HepG2 (cell line): ENCODE data around the gene UCK2. TPM values are rescaled to one million over a fixed set of nuclear protein-coding genes. Genes with fewer than 3 reads are reported as not detected.

ENCODE experiments used
- AKAP8 ChIP-seq: sonication (generic); formaldehyde crosslinking; IDR thresholded peaks from 2 replicates; pipeline ENCODE4 v1.5.1; 2020; ENCODE audit warnings: mild to moderate bottlenecking, missing genetic modification reagents
- CEBPG ChIP-seq: IDR thresholded peaks from 2 replicates; pipeline ENCODE4 v1.6.1; 2016
- EHMT2 ChIP-seq: fragments of 200-600 bp; sonication (generic); IDR thresholded peaks from 2 replicates; pipeline ENCODE4 v1.7.0; 2017; ENCODE audit warnings: antibody characterized with exemption, low read depth, low read length, borderline replicate concordance
- GPN1 ChIP-seq: sonication (generic); formaldehyde crosslinking; IDR thresholded peaks from 2 replicates; pipeline ENCODE4 v1.5.1; 2020; ENCODE audit warnings: missing genetic modification reagents, borderline replicate concordance
- KLF15 ChIP-seq: sonication (generic); formaldehyde crosslinking; IDR thresholded peaks from 2 replicates; pipeline ENCODE4 v1.8.1; 2023; ENCODE audit warnings: borderline replicate concordance, mild to moderate bottlenecking, inconsistent platforms, missing genetic modification reagents, mixed read lengths
- MBD4 ChIP-seq: IDR thresholded peaks from 2 replicates; pipeline ENCODE4 v1.6.1; 2012; ENCODE audit warnings: low read length, inconsistent platforms, borderline replicate concordance
- MIER2 ChIP-seq: IDR thresholded peaks from 2 replicates; pipeline ENCODE4 v1.6.1; 2016; ENCODE audit warnings: missing biosample characterization, missing genetic modification reagents
- MYNN ChIP-seq: sonication (generic); formaldehyde crosslinking; IDR thresholded peaks from 2 replicates; pipeline ENCODE4 v1.4.0; 2020; ENCODE audit warnings: mild to moderate bottlenecking, low read depth, missing genetic modification reagents
- NFE2 ChIP-seq: sonication (generic); formaldehyde crosslinking; IDR thresholded peaks from 2 replicates; pipeline ENCODE4 v1.4.0; 2020; ENCODE audit warnings: missing genetic modification reagents
- NKX3-1 ChIP-seq: sonication (generic); formaldehyde crosslinking; IDR thresholded peaks from 2 replicates; pipeline ENCODE4 v1.5.0; 2020; ENCODE audit warnings: missing genetic modification reagents
- PAWR ChIP-seq: sonication (generic); formaldehyde crosslinking; IDR thresholded peaks from 2 replicates; pipeline ENCODE4 v1.4.0; 2020; ENCODE audit warnings: missing genetic modification reagents, mild to moderate bottlenecking, borderline replicate concordance
- PLRG1 ChIP-seq: fragments of 450-650 bp; conservative IDR thresholded peaks from 2 replicates; pipeline ENCODE4 v1.6.1; 2016
- POGZ ChIP-seq: sonication (generic); formaldehyde crosslinking; IDR thresholded peaks from 2 replicates; pipeline ENCODE4 v1.4.0; 2020; ENCODE audit warnings: mild to moderate bottlenecking, missing genetic modification reagents
- RARG ChIP-seq: sonication (generic); formaldehyde crosslinking; IDR thresholded peaks from 2 replicates; pipeline ENCODE4 v1.4.0; 2020; ENCODE audit warnings: low read depth, mild to moderate bottlenecking, missing genetic modification reagents
- TBX2 ChIP-seq: sonication (generic); formaldehyde crosslinking; IDR thresholded peaks from 2 replicates; pipeline ENCODE4 v1.5.0; 2020; ENCODE audit warnings: missing genetic modification reagents, mild to moderate bottlenecking, borderline replicate concordance
- TOPORS ChIP-seq: sonication (generic); formaldehyde crosslinking; IDR thresholded peaks from 2 replicates; pipeline ENCODE4 v1.8.0; 2023; ENCODE audit warnings: mild to moderate bottlenecking, missing genetic modification reagents
- ZFP37 ChIP-seq: sonication (generic); formaldehyde crosslinking; IDR thresholded peaks from 2 replicates; pipeline ENCODE4 v1.4.0; 2020; ENCODE audit warnings: missing genetic modification reagents, borderline replicate concordance
- ZNF101 ChIP-seq: sonication (generic); formaldehyde crosslinking; IDR thresholded peaks from 2 replicates; pipeline ENCODE4 v1.4.0; 2020; ENCODE audit warnings: mild to moderate bottlenecking, low read depth, missing genetic modification reagents, borderline replicate concordance
- ZNF225 ChIP-seq: sonication (generic); formaldehyde crosslinking; IDR thresholded peaks from 2 replicates; pipeline ENCODE4 v1.4.0; 2020; ENCODE audit warnings: mild to moderate bottlenecking, missing genetic modification reagents
- ZNF317 ChIP-seq: sonication (generic); formaldehyde crosslinking; IDR thresholded peaks from 2 replicates; pipeline ENCODE4 v1.5.0; 2020; ENCODE audit warnings: mild to moderate bottlenecking, missing genetic modification reagents
- ZNF564 ChIP-seq: sonication (generic); formaldehyde crosslinking; IDR thresholded peaks from 2 replicates; pipeline ENCODE4 v1.8.1; 2023; ENCODE audit warnings: mild to moderate bottlenecking, missing genetic modification reagents
- ZNF773 ChIP-seq: sonication (generic); formaldehyde crosslinking; IDR thresholded peaks from 2 replicates; pipeline ENCODE4 v1.4.0; 2020; ENCODE audit warnings: missing genetic modification reagents, borderline replicate concordance
- ZNF781 ChIP-seq: sonication (generic); formaldehyde crosslinking; IDR thresholded peaks from 2 replicates; pipeline ENCODE4 v1.5.1; 2020; ENCODE audit warnings: borderline replicate concordance, mild to moderate bottlenecking, missing genetic modification reagents; ENCODE audit errors: not compliant biosample characterization
- ZNF816 ChIP-seq: sonication (generic); formaldehyde crosslinking; IDR thresholded peaks from 2 replicates; pipeline ENCODE4 v1.8.0; 2022; ENCODE audit warnings: missing genetic modification reagents, mild to moderate bottlenecking, borderline replicate concordance
- ZNF879 ChIP-seq: sonication (generic); formaldehyde crosslinking; IDR thresholded peaks from 2 replicates; pipeline ENCODE4 v1.8.1; 2023; ENCODE audit warnings: missing genetic modification reagents
- ZSCAN31 ChIP-seq: sonication (generic); formaldehyde crosslinking; IDR thresholded peaks from 2 replicates; pipeline ENCODE4 v1.5.0; 2020; ENCODE audit warnings: low read depth, mild to moderate bottlenecking, missing genetic modification reagents
- polyA plus RNA-seq, 8 experiments: library from polyadenylated mRNA; depleted of rRNA in 3 of 8; stranded (reverse) in 7 of 8; unstranded in 1 of 8; fragments of >200 nt; fragmentation: Illumina TruSeq in 4 of 8; extraction: Trizol in 4 of 8; gene quantifications; 2 replicates each; pipeline versions ENCODE4 v1.2.1 to v1.2.3, GENCODE V29; 2011 to 2016; ENCODE audit warnings: low read depth in 4 of 8, missing spikeins in 1 of 8, mixed read lengths in 1 of 8; ENCODE audit not compliant: insufficient read depth in 1 of 8
- total RNA-seq, 5 experiments: library from RNA; depleted of rRNA; stranded (reverse); fragments of >200 nt; fragmentation: Illumina TruSeq; extraction: Trizol; gene quantifications; 2 replicates each; pipeline ENCODE4 v1.2.3, GENCODE V29; 2016; ENCODE audit warnings: low read depth in 1 of 5
- TF ChIP-seq, protein P1 (sequence below): sonication (generic); formaldehyde crosslinking; IDR thresholded peaks from 2 replicates; pipeline ENCODE4 v1.5.1; 2020; ENCODE audit warnings: missing genetic modification reagents, mild to moderate bottlenecking, borderline replicate concordance
- TF ChIP-seq, protein P2 (sequence below): sonication (generic); formaldehyde crosslinking; IDR thresholded peaks from 2 replicates; pipeline ENCODE4 v1.5.0; 2020; ENCODE audit warnings: mild to moderate bottlenecking, missing genetic modification reagents
- TF ChIP-seq, protein P3 (sequence below): sonication (generic); formaldehyde crosslinking; IDR thresholded peaks from 2 replicates; pipeline ENCODE4 v1.4.0; 2020; ENCODE audit warnings: missing genetic modification reagents

Gene UCK2
- total and polyA plus RNA-seq, 2 of the 13 experiments (the other 11 are each of a cell fraction or from before 2014, with no cell fraction given), result 64.3 to 78.0 TPM

DNA sequence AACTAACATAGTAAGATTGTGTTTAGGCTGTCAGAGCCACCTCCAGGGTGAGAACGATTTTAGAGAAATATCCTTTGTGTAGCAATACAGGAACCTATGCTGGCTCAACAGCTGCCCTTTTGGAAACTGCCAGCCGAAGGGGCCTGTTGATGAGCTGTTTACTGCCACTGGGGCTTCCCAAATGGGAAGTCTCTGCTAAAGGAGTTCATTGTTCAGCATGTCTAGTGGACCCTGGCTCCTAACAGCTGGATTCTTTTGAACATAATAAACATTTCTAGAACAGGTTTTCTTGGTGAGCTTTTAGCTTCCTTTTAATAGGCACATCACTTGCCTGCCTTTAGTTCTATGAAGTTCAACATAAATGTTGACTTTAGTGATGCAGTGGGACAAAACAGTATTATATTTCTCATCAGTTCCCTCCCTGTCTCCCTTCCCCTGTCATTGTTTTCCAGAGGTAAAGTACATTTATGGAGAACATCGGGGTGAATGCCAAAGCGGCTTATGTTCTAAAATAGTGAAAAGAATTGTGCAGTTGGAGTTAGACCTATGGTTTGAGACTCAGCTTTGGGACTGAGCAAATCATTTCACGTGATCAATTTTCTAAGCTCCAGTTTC is 57.4 kb downstream of the UCK2 start (continued):
- TF ChIP-seq ZNF564 (CRISPR knock-in tag), result no peak
- TF ChIP-seq MBD4, result no peak
- TF ChIP-seq, protein P1, sequence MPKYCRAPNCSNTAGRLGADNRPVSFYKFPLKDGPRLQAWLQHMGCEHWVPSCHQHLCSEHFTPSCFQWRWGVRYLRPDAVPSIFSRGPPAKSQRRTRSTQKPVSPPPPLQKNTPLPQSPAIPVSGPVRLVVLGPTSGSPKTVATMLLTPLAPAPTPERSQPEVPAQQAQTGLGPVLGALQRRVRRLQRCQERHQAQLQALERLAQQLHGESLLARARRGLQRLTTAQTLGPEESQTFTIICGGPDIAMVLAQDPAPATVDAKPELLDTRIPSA (CRISPR knock-in tag), result no peak
- peak; percentile 66; the same call in 1 of the 2 replicates for TF ChIP-seq TBX2 (CRISPR knock-in tag)
- TF ChIP-seq ZNF317 (CRISPR knock-in tag), result no peak
- TF ChIP-seq ZNF816 (CRISPR knock-in tag), result no peak
- TF ChIP-seq CEBPG (CRISPR knock-in tag), result peak; percentile 59; the same call in 1 of the 2 replicates
- TF ChIP-seq NFE2, result no peak
- no peak for TF ChIP-seq ZFP37 (CRISPR knock-in tag)
- no peak for TF ChIP-seq PLRG1
- TF ChIP-seq NKX3-1 (CRISPR knock-in tag), result 0 out of 2 replicates have a peak, but pooled peaks have one; percentile 62
- TF ChIP-seq ZNF773 (CRISPR knock-in tag), result no peak
- TF ChIP-seq GPN1, result no peak
- TF ChIP-seq MYNN, result no peak
- no peak for TF ChIP-seq AKAP8 (CRISPR knock-in tag)
- TF ChIP-seq ZNF879 (CRISPR knock-in tag), result no peak
- TF ChIP-seq TOPORS (CRISPR knock-in tag), result no peak
- TF ChIP-seq RARG (CRISPR knock-in tag), result no peak
- no peak for TF ChIP-seq ZNF225 (CRISPR knock-in tag)
- TF ChIP-seq, protein P2, sequence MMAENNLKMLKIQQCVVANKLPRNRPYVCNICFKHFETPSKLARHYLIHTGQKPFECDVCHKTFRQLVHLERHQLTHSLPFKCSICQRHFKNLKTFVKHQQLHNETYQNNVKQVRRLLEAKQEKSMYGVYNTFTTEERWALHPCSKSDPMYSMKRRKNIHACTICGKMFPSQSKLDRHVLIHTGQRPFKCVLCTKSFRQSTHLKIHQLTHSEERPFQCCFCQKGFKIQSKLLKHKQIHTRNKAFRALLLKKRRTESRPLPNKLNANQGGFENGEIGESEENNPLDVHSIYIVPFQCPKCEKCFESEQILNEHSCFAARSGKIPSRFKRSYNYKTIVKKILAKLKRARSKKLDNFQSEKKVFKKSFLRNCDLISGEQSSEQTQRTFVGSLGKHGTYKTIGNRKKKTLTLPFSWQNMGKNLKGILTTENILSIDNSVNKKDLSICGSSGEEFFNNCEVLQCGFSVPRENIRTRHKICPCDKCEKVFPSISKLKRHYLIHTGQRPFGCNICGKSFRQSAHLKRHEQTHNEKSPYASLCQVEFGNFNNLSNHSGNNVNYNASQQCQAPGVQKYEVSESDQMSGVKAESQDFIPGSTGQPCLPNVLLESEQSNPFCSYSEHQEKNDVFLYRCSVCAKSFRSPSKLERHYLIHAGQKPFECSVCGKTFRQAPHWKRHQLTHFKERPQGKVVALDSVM, result no peak
- TF ChIP-seq PAWR (CRISPR knock-in tag), result no peak
- TF ChIP-seq, protein P3, sequence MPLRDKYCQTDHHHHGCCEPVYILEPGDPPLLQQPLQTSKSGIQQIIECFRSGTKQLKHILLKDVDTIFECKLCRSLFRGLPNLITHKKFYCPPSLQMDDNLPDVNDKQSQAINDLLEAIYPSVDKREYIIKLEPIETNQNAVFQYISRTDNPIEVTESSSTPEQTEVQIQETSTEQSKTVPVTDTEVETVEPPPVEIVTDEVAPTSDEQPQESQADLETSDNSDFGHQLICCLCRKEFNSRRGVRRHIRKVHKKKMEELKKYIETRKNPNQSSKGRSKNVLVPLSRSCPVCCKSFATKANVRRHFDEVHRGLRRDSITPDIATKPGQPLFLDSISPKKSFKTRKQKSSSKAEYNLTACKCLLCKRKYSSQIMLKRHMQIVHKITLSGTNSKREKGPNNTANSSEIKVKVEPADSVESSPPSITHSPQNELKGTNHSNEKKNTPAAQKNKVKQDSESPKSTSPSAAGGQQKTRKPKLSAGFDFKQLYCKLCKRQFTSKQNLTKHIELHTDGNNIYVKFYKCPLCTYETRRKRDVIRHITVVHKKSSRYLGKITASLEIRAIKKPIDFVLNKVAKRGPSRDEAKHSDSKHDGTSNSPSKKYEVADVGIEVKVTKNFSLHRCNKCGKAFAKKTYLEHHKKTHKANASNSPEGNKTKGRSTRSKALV, result no peak
- TF ChIP-seq ZNF781, result no peak
- no peak for TF ChIP-seq KLF15
- TF ChIP-seq ZSCAN31, result no peak
- TF ChIP-seq EHMT2, result no peak
- peak; percentile 67 for TF ChIP-seq POGZ (CRISPR knock-in tag)
- no peak for TF ChIP-seq MIER2 (CRISPR knock-in tag)
- TF ChIP-seq ZNF101 (CRISPR knock-in tag), result no peak
